ENCODE measurements around the gene DDX59.

DDX59 gene

GRCh38 chr1:200625381-200625824, 44.3 kb downstream of the DDX59 start:
- Histone ChIP-seq H3K9me2 (replicated peaks; ENCODE audit: insufficient read depth, low read length) (no peaks in the 10 kb centered on the region), H3K9me3 (replicated peaks; ENCODE audit: insufficient read depth, low read length) (no peaks in the 10 kb centered on the region), H3K27ac (ENCODE audit: low read length) (peak overlapping the region; percentile 72), H3K4me3 (ENCODE audit: low read length) (0 out of 2 replicates have a peak overlapping the region, but pooled peaks have one; percentile 0), H3K36me3 (replicated peaks; ENCODE audit: insufficient read depth, low read length) (no peaks in the 10 kb centered on the region), H3K4me1 (ENCODE audit: low read length) (peaks cover 51% of the 10 kb centered on the region), H4K20me1 (ENCODE audit: insufficient read depth, low read length) (no peaks in the 10 kb centered on the region), H2AFZ (ENCODE audit: low read length) (peak overlapping the region; percentile 14; the same call in 1 of the 2 replicates), H3K27me3 (replicated peaks; ENCODE audit: insufficient read depth, low read length) (no peaks in the 10 kb centered on the region), H3K79me2 (ENCODE audit: low read length) (peaks cover 1% of the 10 kb centered on the region), H3K9ac (ENCODE audit: low read length) (peak overlapping the region; percentile 28; the same call in 1 of the 2 replicates), H3K4me2 (ENCODE audit: low read depth, low read length) (peak overlapping the region; percentile 50), H3F3A (ENCODE audit: insufficient read depth, low read length) (peaks cover 66% of the 10 kb centered on the region)
- no peak for TF ChIP-seq EZH2 (optimal IDR thresholded peaks at IDR 0.05; ENCODE audit: low read depth, low read length)
- no peak for TF ChIP-seq CTCF (IDR thresholded peaks at IDR 0.05; ENCODE audit: low read length)
- no peak for TF ChIP-seq EZH2phosphoT487 (IDR thresholded peaks at IDR 0.05; ENCODE audit: low read length)
- DNase-seq = peak; percentile 80

- Histone ChIP-seq H3K9me2 (replicated peaks; ENCODE audit: insufficient read depth, low read length) (no peaks in the 10 kb centered on the region), H3K9me3 (replicated peaks; ENCODE audit: insufficient read depth, low read length) (no peaks in the 10 kb centered on the region), H3K27ac (ENCODE audit: low read length) (peak overlapping the region; percentile 72), H3K4me2 (ENCODE audit: low read depth, low read length) (peak overlapping the region; percentile 50), H3K36me3 (replicated peaks; ENCODE audit: insufficient read depth, low read length) (no peaks in the 10 kb centered on the region), H4K20me1 (ENCODE audit: insufficient read depth, low read length) (no peaks in the 10 kb centered on the region), H3K79me2 (ENCODE audit: low read length) (peaks cover 7% of the 10 kb centered on the region), H3K27me3 (replicated peaks; ENCODE audit: insufficient read depth, low read length) (no peaks in the 10 kb centered on the region), H3K4me1 (ENCODE audit: low read length) (peaks cover 52% of the 10 kb centered on the region), H3K9ac (ENCODE audit: low read length) (peak overlapping the region; percentile 28; the same call in 1 of the 2 replicates), H2AFZ (ENCODE audit: low read length) (peak overlapping the region; percentile 14), H3K4me3 (ENCODE audit: low read length) (0 out of 2 replicates have a peak overlapping the region, but pooled peaks have one; percentile 0), H3F3A (ENCODE audit: insufficient read depth, low read length) (peaks cover 66% of the 10 kb centered on the region)
- peak; percentile 63 for DNase-seq
- TF ChIP-seq EZH2 (optimal IDR thresholded peaks at IDR 0.05; ENCODE audit: low read depth, low read length) (no peak), EZH2phosphoT487 (IDR thresholded peaks at IDR 0.05; ENCODE audit: low read length) (no peak), CTCF (IDR thresholded peaks at IDR 0.05; ENCODE audit: low read length) (no peak)
These were observed 44.9 kb downstream of the DDX59 start for GRCh38 chr1:200624679-200625335.

- H3K27ac ChIP-seq (ENCODE audit: low read length) = peak within 1 kb of the TSS; percentile 39; the same call in 1 of the 2 replicates
- peak within 1 kb of the TSS; percentile 82 for H3K4me3 ChIP-seq (ENCODE audit: low read length)
- no peaks in the 10 kb centered on the region for H3K9me3 ChIP-seq (replicated peaks; ENCODE audit: insufficient read depth, low read length)
- H3K9me2 ChIP-seq (replicated peaks; ENCODE audit: insufficient read depth, low read length) = no peaks in the 10 kb centered on the region
- H3K4me1 ChIP-seq (ENCODE audit: low read length) = peaks cover 21% of the 10 kb centered on the region
- TF ChIP-seq EZH2 (optimal IDR thresholded peaks at IDR 0.05; ENCODE audit: low read depth, low read length) = no peak
- no peak for TF ChIP-seq CTCF (IDR thresholded peaks at IDR 0.05; ENCODE audit: low read length)
- no peak for TF ChIP-seq EZH2phosphoT487 (IDR thresholded peaks at IDR 0.05; ENCODE audit: low read length)
- peak within 1 kb of the TSS; percentile 81 for H3K4me2 ChIP-seq (ENCODE audit: low read depth, low read length)
- no peaks in the 10 kb centered on the region for H3K27me3 ChIP-seq (replicated peaks; ENCODE audit: insufficient read depth, low read length)
- H4K20me1 ChIP-seq (ENCODE audit: insufficient read depth, low read length) = no peaks in the 10 kb centered on the region
- H3K9ac ChIP-seq (ENCODE audit: low read length) = peak within 1 kb of the TSS; percentile 69
- H2AFZ ChIP-seq (ENCODE audit: low read length) = peak within 1 kb of the TSS; percentile 90
- H3K79me2 ChIP-seq (ENCODE audit: low read length) = peaks cover 25% of the 10 kb centered on the region
- peak; percentile 98 for DNase-seq
- H3F3A ChIP-seq (ENCODE audit: insufficient read depth, low read length) = peaks cover 30% of the 10 kb centered on the region
- H3K36me3 ChIP-seq (replicated peaks; ENCODE audit: insufficient read depth, low read length) = peaks cover 5% of the 10 kb centered on the region
These were observed 49.2 kb downstream of the DDX59 start, which contains the start of gene KIF14 for GRCh38 chr1:200620273-200621131. Gene KIF14 (minus strand): TSS chr1:200620751. CDS start chr1:200618723, 2,028 bp downstream.
